ENCODE data around the gene ZNF398.

Gene ZNF398

GRCh38 chr7:149196151-149196704, 49.0 kb downstream of the ZNF398 start:
- no peak for FAIRE-seq

GRCh38 chr7:149196705-149197171, 49.5 kb downstream of the ZNF398 start:
- no peak for FAIRE-seq

GRCh38 chr7:149197675-149198074, 50.4 kb downstream of the ZNF398 start:
- no peak for FAIRE-seq

GRCh38 chr7:149198161-149198816, 51.0 kb downstream of the ZNF398 start:
- FAIRE-seq = no peak

- FAIRE-seq = no peak
These were observed 52.2 kb downstream of the ZNF398 start for GRCh38 chr7:149199234-149199995.

GRCh38 chr7:149202831-149203231, 55.6 kb downstream of the ZNF398 start:
- no peak for FAIRE-seq

GRCh38 chr7:149205690-149206381, 58.6 kb downstream of the ZNF398 start:
- no peak for FAIRE-seq

- no peak for FAIRE-seq
These were observed 60.2 kb downstream of the ZNF398 start for GRCh38 chr7:149207324-149208035.

- FAIRE-seq = no peak
These were observed 62.4 kb downstream of the ZNF398 start for GRCh38 chr7:149209518-149210269.

- FAIRE-seq = no peak
These were observed 63.3 kb downstream of the ZNF398 start for GRCh38 chr7:149210551-149210950.

GRCh38 chr7:149214020-149214720, 66.9 kb downstream of the ZNF398 start:
- no peak for FAIRE-seq

- no peak for FAIRE-seq
These were observed 69.1 kb downstream of the ZNF398 start for GRCh38 chr7:149216402-149216801.

GRCh38 chr7:149217570-149217969, 70.3 kb downstream of the ZNF398 start:
- FAIRE-seq = no peak

GRCh38 chr7:149218469-149219420, 71.5 kb downstream of the ZNF398 start:
- FAIRE-seq = no peak

GRCh38 chr7:149220534-149220933, 73.3 kb downstream of the ZNF398 start:
- no peak for FAIRE-seq

- FAIRE-seq = no peak
These were observed 75.9 kb downstream of the ZNF398 start for GRCh38 chr7:149223176-149223575.

GRCh38 chr7:149223761-149224160, 76.5 kb downstream of the ZNF398 start:
- FAIRE-seq = no peak

GRCh38 chr7:149224352-149224751, 77.1 kb downstream of the ZNF398 start:
- no peak for FAIRE-seq

- no peak for FAIRE-seq
These were observed 77.9 kb downstream of the ZNF398 start for GRCh38 chr7:149225106-149225505.

- FAIRE-seq = no peak
These were observed 78.4 kb downstream of the ZNF398 start for GRCh38 chr7:149225656-149226055.

All from colon (tissue), 2 donors.